Hindlimb muscle (tissue), 1 donor: ENCODE data around the gene XG. TPM values are rescaled to one million over a fixed set of nuclear protein-coding genes. Genes with fewer than 3 reads are reported as not detected.
A peak's percentile ranks its signal among the peaks of the same experiment; 100 is the strongest.
"Not testable (repeated sequence)": the region's sequence is repeated elsewhere in the genome, so short reads cannot be mapped to it uniquely, and the experiment has no call there.

Experiments used
- DNase-seq: peaks from one replicate; pipeline ENCODE4 v3.0.0-alpha.2; 2013
- polyA plus RNA-seq: library from polyadenylated mRNA; unstranded; fragments of 120-200 nt; gene quantifications from one replicate; pipeline ENCODE4 v1.2.1, GENCODE V29; 2013; ENCODE audit not compliant: insufficient read length

Gene XG, protein sequence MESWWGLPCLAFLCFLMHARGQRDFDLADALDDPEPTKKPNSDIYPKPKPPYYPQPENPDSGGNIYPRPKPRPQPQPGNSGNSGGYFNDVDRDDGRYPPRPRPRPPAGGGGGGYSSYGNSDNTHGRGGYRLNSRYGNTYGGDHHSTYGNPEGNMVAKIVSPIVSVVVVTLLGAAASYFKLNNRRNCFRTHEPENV
- 0.65 TPM for polyA plus RNA-seq

DNA sequence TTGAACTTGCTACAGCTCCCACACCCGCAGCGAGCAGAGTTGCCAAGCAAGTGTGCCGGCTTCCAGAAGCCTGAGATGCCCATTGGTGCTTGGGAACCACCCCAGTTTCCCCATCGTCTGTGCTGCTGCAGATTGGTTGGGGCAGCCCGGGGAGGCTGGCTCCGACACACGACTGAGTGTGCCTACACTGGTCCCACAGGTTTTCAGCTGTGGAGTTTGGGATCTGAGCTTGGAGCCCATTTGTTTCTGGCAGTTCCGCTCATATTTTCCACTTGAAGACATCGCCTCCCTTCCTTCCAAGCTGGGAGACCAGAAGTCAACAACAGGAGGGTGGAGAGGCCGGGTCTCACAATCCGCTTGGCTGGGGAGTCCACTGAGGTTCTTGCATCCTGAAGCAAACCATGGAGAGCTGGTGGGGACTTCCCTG is at the start of gene XG:
XG (plus strand) TSS at position 167 of the 427 bp plus-strand sequence; CDS start at position 402, 235 bp downstream.
- DNase-seq, result peak; percentile 40

DNA sequence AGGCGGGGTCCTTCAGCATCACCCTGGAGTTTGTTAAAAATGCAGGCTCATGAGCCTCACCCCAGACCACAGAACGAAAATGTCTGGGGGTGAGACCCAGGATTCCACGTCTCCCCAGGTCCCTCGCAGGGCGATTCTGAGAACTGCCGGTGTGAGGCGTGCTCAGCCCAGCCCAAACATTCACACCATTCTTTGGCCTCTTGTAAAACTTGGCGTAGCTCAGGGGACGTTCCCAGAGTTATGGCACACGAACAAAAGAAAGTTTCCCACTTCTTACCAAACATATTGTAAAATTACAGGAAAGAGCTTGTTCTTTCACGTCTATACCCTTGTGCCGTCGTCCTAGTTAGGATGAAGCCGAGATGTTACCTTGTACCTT is 47.9 kb upstream of the XG start:
- DNase-seq, result peak; percentile 51

DNA sequence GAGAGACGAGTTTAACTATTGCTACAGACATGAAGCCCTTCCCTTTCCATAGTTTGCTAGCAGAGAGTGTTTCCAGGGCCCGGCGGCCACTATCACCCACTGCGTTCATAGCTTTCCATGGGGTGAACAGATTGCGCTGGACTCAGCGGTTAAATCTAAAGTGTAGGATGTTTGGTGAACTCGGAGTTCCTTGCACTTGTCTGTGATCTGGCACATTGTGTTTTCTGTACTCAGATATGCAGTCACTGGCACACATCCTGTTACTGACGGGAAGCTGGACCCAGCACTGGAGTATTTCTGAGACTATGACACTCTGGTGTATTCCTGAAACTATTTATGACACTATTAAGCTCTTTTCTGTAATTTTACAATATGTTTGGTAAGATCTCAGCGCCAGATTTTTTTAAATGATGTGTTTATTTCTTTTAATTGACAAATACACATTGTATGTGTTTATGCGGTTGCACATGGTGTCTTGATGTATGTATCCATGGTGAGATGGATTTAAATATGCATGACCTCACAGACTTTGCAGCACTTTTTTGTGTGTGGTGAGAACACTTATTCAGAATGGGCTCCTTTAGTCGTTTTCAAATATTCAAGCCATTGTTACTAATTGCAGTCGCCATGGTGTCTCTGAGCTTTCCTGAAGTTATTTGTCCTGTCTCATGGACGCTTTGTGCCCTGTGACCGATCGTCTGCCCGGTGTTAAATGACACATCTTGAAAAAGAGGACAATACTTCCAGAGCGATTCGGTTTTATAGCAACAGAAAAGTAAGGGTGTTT is 46.6 kb upstream of the XG start:
- DNase-seq, result no peak

DNA sequence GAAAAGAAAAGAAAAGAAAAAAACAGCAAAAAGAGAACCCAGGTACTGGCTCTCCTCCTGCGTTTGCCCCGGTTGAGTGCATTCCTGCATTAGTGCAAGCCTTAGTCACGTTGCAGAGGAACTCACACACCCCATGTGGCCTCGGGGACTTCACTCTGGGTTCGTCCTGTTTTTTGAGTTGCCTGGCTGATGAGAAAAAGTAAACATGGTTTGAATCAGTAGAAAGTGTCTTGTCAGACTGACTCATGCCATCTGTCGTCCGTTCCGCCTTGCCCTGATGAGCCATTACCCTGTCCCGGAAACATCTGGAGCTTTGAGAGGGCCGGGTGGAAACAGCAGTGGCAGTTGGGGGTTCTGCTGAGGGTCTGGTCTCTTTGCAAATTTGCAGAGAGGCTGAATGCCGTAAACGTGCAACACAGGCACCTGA is 44.5 kb upstream of the XG start:
- DNase-seq, result peak; percentile 48

DNA sequence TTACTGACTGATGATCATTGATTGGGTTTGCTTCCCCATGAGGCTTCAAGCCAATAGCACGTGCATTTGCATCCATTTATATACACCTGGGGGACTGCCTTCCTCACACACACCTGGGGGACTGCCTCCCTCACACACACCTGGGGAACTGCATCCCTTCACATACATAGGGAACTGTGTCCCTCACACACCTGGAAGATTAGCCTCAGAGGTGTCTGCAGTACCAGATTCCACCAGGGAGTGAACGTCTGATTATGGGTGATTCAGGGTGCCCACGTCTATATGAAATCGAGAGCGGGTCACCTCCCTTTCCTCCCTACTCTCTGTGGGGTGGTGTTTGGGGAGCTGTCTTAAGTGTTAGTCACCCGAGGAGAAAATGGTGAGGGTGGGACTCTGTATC is 43.8 kb upstream of the XG start:
- DNase-seq, result no peak

DNA sequence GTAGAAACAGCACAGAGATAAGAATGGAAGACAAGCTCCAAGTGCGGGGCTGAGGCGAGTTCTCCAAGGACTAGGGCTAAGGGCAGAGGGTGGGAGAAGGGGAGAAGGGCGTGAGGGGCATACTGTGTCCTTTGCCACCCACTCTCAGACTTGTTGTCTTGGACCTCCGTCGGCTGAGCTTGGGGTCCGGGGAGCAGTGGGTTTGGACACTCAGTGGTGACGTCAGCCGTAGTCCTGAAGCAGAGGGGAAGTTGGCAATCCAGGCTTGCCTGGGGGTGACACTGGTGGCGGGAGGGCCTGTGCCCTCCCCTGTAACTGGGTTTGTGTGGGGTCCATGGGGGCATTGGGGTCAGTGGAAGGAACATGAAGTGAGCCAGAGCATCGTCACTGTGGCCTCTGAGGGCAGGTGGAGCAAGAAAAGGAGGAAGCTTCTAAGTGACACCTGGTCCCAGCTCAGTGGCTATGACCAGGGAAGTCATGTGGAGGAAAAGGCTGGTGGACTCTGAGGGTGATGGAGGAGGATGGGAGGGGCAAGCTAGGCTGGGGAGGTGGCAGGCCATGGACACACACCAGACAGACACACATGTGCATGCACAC is 43.1 kb upstream of the XG start:
- DNase-seq, result no peak

DNA sequence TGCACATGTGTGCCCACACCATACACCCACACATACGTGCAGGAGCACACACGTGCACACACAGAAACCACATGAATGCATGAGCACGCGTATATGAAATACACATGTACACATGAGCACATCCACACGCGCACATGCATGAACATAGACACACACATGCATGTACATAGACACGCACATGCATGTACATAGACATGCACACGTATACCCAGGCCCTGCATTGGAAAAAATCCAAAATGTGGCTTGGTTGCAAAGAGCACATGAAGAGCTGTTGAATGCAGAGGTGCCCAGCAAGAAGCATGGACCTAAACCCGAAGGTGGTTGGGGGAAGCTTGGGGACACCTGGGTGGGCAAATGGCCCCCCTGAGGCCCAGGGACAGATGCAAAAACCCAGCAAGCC is 42.3 kb upstream of the XG start:
- no peak for DNase-seq

DNA sequence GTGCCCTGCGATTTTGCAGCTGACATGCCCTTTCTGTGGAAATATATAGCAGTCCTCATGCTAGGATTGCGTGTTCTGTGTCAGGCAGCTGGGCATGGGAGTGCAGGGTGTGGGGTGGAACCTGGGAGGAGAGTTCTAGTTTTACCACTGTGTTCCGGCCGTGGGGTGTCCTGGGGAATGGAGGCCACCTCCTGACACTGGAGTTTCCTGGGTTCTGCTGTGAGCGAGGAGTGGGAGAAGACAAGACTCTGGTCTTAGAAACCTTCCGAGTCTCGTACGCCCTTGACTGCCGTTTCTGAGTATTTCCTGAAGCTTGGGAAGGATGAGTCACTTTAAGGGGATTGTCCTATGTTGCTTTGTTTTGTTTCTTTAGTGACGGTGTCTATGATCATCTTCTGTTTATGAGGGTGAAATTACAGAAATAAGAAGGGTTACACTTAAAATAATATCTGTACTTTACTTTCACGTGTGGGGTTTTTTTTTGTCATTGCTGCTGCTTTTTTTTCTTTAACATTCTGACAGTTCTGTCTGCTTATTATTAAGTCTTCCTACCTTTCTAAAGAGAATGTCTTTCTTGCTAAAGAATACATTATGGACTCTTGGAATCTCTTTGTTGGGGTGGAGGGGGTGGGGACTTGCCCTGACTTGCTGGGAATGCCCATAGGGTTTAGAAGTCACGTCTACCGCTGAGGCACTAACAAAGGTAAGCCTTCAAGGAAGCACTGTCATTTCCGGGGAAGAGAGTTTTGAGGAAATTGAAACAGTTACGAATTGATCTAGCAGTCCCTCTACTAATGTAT is 41.6 kb upstream of the XG start:
- peak; percentile 49 for DNase-seq

DNA sequence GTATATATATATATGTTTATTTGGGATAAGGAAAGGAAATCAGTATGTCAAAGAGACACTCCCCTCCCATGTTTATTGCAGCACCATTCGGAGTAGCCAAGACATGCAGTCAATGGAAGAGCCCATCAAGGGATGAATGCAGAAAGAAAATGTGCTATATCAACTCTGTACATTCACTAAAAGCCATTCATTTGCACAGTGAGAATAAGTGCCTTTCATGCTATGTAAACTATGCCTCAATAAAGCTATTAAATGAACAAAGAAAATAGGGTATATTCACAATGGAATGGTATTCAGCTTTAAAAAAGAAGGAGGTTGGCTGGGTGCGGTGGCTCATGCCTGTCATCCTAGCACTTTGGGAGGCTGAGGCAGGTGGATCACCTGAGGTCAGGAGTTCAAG is 40.4 kb upstream of the XG start:
- DNase-seq, result no peak

DNA sequence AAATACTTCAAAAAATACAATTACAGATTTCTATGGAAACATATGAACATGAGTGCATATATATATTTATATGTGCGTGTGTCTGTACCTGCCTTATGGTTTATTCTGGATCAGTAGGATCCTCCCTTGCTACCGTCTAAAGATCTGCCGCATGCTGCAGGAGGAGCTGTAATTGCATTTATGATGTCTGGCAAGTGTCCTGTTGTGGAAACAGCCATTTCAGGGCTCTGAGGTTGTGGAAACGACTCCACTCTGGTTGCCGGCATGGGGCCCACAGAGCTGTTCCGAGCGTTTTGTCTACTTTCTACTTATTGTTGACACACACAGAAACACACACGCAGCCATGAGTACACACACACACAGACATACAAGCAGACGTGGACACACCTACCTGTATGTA is 39.4 kb upstream of the XG start:
- no peak for DNase-seq

DNA sequence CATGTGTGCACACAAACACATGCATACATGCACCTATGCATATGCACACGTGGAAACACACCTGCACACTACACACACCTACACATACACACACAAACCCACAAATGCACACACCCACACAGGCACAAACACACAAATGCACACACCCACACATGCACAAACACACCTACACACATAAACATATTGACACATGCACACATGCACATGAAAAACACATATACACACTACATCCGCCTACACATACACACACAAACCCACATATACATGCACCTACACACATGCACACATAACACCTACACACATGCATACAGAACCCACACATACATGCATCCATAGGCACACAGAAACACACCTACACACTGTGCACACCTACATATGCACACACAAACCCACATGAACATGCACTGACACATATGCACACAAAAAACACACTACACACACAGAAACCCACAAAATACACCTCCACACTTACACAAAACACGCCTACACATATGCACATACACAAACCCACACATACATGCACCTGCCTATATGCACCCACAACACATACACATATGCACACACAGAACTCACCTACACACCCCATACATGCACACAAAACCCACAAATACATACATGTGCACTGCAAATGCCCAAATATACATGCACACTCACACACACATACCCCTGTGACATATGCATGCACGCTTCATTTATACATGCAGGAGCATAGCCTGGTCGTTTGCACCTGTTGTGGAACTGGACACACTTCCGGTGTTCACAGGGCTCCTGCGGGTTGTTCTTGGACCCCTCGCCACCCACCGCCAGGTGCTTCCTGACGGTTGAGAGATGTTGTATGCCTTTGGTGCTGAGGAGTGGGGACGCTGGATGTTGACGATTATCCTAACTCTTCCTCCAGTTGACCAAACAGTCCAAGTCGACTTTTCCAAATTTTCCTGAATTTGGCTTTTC is 38.7 kb upstream of the XG start:
- DNase-seq, result no peak

DNA sequence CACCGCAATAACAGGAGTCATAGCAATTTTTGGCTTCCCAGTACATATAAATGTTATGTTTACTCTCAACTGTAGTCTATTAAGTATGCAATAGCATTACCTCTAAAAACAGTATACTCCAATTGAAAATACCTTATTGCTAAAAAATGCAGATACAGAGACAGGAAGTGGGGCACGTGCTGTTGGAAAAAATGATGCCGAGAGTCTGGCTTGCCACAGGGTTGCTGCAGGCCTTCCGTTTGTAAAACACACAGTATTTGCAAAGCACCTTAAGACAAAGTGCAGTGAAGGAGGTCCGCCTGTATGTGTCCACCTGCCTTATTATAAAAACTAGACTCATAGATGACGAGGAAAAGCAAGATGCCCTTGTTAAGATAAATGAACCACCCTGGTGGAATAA is 37.3 kb upstream of the XG start:
- no peak for DNase-seq

DNA sequence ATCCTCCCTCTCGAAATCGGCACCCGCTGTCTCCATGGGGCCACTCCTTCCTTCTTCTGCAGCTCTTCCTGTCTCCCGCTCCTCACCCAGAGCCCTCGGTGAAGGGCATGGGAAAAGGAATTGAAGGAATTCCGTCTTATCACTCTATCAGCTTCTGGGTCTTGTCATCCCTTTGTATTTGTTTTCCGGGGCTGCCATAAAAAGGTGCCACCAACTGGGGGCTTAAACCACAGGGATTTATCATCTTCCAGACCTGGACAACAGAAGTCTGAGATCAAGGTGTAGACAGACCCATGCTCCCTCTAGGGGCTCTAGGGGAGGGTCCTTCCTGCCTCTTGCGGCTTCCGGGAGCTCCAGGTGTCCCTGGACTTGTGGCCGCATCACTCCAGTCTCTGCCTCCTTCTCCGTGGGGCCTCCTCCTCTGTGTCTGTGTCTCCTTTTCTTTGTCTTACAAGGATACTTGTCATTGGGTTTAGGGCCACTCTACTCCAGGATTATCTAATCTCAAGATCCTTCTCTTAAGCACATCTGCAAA is 36.7 kb upstream of the XG start:
- no peak for DNase-seq

DNA sequence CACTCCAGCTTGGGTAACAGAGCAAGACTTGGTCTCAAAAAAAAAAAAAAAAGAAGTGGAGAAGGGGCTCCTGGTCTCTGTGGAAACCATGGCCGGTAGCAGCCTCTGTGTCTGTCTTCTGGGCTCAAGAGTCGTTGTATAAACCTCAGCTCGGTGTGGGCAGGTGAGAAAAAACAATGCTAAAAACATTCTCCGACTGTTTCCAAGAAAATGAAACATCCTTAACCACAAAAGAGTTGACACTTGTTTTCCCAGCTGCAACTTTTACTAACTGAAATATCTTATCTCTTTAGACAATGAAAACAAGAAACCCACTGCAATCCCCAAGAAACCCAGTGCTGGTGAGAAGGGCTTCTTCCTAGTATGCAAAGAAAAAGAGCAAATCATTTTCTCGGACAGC is 34.5 kb upstream of the XG start:
- no peak for DNase-seq

DNA sequence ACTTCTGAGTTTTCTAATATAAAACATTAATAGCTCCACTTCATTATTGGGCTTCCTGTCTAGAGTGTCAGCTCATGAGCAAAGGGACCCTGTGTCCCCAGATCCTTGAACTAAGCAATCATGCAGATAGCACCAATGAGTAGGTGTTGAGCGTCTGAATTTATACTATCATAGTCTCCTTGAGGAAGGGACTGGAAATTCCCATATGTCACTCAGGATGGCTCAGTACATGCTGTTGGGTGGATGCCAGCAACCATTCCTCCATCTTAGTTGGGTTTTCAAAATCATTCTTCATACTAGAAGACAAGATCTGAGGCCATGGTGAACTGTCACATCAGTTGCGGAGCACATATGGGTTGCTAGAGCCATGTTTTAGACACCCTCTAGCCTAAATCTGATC is 33.0 kb upstream of the XG start:
- no peak for DNase-seq

DNA sequence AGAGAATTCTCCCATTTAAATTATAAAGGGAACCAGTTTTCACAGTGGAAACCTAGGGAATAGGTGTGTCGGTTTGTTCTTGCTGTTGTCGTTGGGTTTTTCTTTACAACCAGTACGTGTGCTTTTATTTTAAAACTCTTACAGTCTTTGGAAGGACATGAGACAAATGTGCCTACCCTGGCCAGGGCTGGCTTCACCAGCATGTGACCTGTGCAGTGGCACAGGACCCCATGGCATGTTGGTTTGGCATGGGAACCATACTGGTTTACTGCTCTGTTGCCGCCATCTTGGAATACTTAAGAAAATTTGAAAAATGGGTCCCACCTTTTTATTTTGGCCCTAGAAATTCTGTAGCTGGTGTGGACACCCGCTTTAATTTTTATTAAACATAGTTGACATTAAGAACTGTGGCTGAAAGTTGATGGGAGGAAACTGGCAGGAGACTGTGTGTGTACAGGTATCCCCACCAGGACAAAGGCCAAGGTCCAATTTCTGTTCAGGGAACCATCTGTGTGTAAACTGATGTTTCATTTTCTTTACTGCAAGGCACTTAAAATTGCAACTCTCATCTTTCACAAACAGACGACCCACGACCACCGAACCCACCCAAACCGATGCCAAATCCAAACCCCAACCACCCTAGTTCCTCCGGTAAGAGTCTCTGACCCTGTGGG is 31.9 kb upstream of the XG start:
- no peak for DNase-seq

DNA sequence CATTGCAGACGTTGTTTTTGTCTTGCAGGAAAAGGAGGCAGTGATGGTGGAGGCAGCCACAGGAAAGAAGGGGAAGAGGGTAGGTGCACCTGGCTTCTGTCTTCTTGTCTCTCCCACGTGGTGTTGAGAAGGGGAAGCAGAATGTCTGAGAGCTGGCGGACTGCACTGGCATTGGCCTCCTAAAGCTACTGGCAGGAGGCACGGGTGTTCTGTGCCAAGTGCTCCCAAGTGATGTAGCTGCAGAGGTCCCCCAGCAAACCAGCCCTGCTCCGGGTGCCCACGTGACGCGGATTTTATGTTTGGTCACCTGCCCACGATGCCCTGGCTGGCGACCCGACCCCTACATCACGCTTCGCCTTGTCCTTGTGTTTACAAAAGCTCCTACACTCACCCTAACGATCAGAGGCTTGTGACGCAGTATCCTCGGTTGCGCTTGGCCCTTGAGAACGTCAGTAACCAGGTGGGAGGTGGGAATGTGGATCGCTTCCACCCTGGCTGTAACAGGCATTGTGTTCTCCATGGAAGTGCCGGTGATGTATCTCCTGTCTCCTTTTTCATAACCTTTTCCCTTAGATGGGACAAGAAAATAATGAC is 28.5 kb upstream of the XG start:
- no peak for DNase-seq

DNA sequence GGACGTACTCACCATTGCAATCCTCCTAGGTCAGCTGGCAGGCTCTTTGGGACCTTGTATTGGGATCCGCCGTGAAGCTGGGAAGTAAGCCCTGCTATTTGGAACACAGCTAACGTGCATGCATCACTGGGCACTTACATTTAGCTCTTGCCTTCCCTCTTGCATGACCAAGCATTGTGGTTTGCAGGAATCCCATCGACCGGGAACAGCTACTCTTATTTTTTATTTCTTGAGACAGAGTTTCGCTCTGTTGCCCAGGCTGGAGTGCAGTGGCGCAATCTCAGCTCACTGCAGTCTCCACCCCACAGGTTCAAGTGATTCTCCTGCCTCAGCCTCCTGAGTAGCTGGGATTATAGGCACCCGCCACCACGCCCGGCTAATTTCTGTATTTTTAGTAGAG is 24.6 kb upstream of the XG start:
- not testable (repeated sequence) for DNase-seq

DNA sequence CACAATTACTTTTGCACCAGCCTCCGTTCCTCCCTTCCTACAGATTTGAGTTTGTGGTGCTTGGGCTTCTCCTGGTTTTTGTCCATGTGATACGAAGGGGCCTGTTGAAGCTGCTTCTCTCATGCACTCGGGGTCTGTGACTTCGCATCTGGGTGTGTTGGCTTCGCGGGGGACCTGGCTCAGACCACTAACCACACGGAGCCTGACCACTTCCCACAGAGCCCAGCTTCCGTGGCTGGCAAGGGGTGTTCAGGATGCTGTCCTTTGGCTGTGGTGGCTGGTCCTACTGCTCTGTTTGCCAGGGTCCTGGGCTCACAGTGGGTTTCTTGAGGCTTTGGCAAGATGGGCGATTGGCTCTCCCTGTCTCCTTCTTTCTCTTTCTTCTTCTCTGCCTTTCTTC is 19.8 kb upstream of the XG start:
- DNase-seq, result no peak

DNA sequence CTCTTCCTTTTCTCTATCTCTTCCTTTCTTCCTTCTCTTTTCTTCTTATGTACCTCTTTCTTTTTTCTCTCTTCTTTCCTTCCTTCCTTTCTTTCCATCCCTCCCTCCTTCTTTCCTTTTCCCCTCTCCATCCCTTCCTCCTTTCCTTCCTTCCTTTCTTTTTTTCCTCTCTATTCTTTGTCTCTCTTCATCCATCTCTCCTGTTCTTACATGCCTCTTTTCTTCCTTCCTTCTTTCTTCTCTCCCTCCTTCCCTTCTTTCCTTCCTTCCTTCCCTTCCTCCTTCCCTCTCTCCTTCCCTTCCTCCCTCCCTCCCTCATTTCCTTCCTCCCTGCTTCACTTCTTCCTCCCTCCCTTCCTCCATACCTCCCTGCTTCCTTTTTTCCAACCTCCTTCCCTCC is 19.2 kb upstream of the XG start:
- no peak for DNase-seq

DNA sequence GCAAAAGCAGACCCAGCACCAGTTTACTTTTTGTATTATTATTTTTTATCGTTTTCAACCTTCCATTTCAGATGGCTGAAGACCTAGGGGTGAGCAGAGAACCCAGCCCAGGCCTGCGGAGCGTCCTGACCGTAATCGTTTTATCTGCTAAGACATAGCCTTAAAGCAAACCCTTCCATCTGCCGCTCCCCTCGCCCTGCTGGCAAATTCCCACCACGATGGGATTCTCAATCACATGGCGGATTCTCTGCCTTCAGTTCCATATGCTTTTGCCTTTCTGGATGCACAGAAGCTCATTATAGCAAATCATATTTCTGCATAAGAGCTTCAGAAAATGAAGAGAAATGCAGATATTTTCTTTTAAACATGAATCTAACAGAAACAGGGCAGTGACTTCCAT is 18.6 kb upstream of the XG start:
- DNase-seq, result no peak
